Loucy (cell line): ENCODE results near the gene RHBDF2.

Experiments
- H2AFZ ChIP-seq: fragments of 200-600 bp; sonication (generic); 2 replicates; pipeline ENCODE4 v1.6.0; 2016; ENCODE audit warnings: antibody characterized with exemption, mild to moderate bottlenecking, low read length, moderate library complexity
- H3F3A ChIP-seq: fragments of 200-600 bp; 2 replicates; pipeline ENCODE4 v1.6.0; 2016; ENCODE audit warnings: antibody characterized with exemption, low read depth, mild to moderate bottlenecking
- H3K27me3 ChIP-seq: fragments of 200-600 bp; sonication (generic); 2 replicates; pipeline ENCODE4 v1.6.1; 2014; ENCODE audit warnings: low read length, mild to moderate bottlenecking; ENCODE audit not compliant: insufficient read depth, poor library complexity, severe bottlenecking
- H3K36me3 ChIP-seq: fragments of 200-600 bp; sonication (generic); 2 replicates; pipeline ENCODE4 v1.6.1; 2016; ENCODE audit warnings: low read length; ENCODE audit not compliant: insufficient read depth
- H3K4me1 ChIP-seq: fragments of 200-600 bp; sonication (generic); 2 replicates; pipeline ENCODE4 v1.5.1; 2014; ENCODE audit warnings: low read length, mild to moderate bottlenecking; ENCODE audit not compliant: insufficient read depth, poor library complexity, severe bottlenecking
- H3K4me2 ChIP-seq: fragments of 200-600 bp; sonication (generic); 2 replicates; pipeline ENCODE4 v1.6.0; 2014; ENCODE audit warnings: antibody characterized with exemption, low read length, low read depth, mild to moderate bottlenecking; ENCODE audit not compliant: poor library complexity, severe bottlenecking
- H3K4me3 ChIP-seq: fragments of 200-600 bp; sonication (generic); 2 replicates; pipeline ENCODE4 v1.5.1; 2014; ENCODE audit warnings: low read length, mild to moderate bottlenecking, mixed read lengths; ENCODE audit not compliant: poor library complexity, severe bottlenecking
- H3K79me2 ChIP-seq: fragments of 200-600 bp; sonication (generic); 2 replicates; pipeline ENCODE4 v1.6.1; 2014; ENCODE audit warnings: low read length; ENCODE audit not compliant: insufficient read depth
- H3K9ac ChIP-seq: fragments of 200-600 bp; sonication (generic); 2 replicates; pipeline ENCODE4 v1.6.0; 2014; ENCODE audit warnings: mild to moderate bottlenecking, low read depth, low read length, moderate library complexity; ENCODE audit not compliant: poor library complexity, severe bottlenecking
- H3K9me2 ChIP-seq: fragments of 200-600 bp; sonication (generic); replicated peaks from 2 replicates; pipeline ENCODE4 v1.6.1; 2016; ENCODE audit warnings: low read depth, low read length, mixed read lengths
- H3K9me3 ChIP-seq: fragments of 200-600 bp; sonication (generic); 2 replicates; pipeline ENCODE4 v1.6.1; 2014; ENCODE audit warnings: mild to moderate bottlenecking, antibody characterized with exemption, low read length, low read depth; ENCODE audit not compliant: insufficient read depth
- H4K20me1 ChIP-seq: fragments of 200-600 bp; sonication (generic); 2 replicates; pipeline ENCODE4 v1.6.0; 2014; ENCODE audit warnings: antibody characterized with exemption, low read length, mild to moderate bottlenecking; ENCODE audit not compliant: insufficient read depth, poor library complexity, severe bottlenecking
- CTCF ChIP-seq: fragments of 200-600 bp; sonication (generic); conservative IDR thresholded peaks from 2 replicates; pipeline ENCODE4 v1.5.1; 2014; ENCODE audit warnings: mild to moderate bottlenecking, antibody characterized with exemption, low read length
- EZH2phosphoT487 ChIP-seq: fragments of 200-600 bp; IDR thresholded peaks from 2 replicates; pipeline ENCODE4 v1.6.1; 2018; ENCODE audit warnings: antibody characterized with exemption, mild to moderate bottlenecking, moderate library complexity, borderline replicate concordance

Gene RHBDF2

GRCh38 chr17:76469991-76470739 lies 31.1 kb downstream of the RHBDF2 start:
- Histone ChIP-seq H2AFZ (no peak overlapping the region), H3K9ac (no peak overlapping the region), H3K36me3 (no peaks in the 10 kb centered on the region), H3K4me1 (no peaks in the 10 kb centered on the region), H3F3A (no peaks in the 10 kb centered on the region), H3K9me3 (no peaks in the 10 kb centered on the region), H3K27me3 (no peaks in the 10 kb centered on the region), H3K4me3 (no peak overlapping the region), H4K20me1 (no peaks in the 10 kb centered on the region), H3K4me2 (no peak overlapping the region), H3K9me2 (no peaks in the 10 kb centered on the region), H3K79me2 (no peaks in the 10 kb centered on the region)
- no peak for TF ChIP-seq CTCF
- no peak for TF ChIP-seq EZH2phosphoT487

GRCh38 chr17:76469076-76469990 lies 31.9 kb downstream of the RHBDF2 start:
- no peaks in the 10 kb centered on the region for H3K9me2 ChIP-seq
- TF ChIP-seq CTCF: no peak
- TF ChIP-seq EZH2phosphoT487: no peak
- no peak overlapping the region for H2AFZ ChIP-seq
- no peak overlapping the region for H3K9ac ChIP-seq
- no peak overlapping the region for H3K4me3 ChIP-seq
- no peak overlapping the region for H3K4me2 ChIP-seq
- H3F3A ChIP-seq: no peaks in the 10 kb centered on the region
- no peaks in the 10 kb centered on the region for H3K4me1 ChIP-seq
- no peaks in the 10 kb centered on the region for H4K20me1 ChIP-seq
- H3K27me3 ChIP-seq: no peaks in the 10 kb centered on the region
- H3K36me3 ChIP-seq: no peaks in the 10 kb centered on the region
- H3K9me3 ChIP-seq: no peaks in the 10 kb centered on the region
- no peaks in the 10 kb centered on the region for H3K79me2 ChIP-seq

DNA sequence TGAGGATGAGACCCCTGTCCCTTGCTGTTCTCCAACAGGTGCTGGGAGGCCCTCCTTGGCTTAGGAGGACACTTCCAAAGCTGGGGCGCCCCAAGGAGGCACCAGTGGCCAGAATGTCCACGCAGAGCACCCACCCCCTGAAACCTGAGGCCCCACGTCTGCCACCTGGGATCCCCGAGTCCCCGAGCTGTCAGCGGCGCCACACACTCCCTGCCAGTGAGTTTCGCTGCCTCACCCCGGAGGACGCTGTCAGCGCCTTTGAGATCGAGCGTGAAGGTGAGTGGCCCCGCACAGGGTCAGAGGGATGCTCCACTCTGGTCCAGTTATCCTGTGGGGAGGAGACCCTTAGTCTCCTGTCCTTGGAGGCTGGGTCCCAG lies 32.6 kb downstream of the RHBDF2 start:
- no peak overlapping the region for H3K9ac ChIP-seq
- no peaks in the 10 kb centered on the region for H3K9me2 ChIP-seq
- H3K79me2 ChIP-seq: no peaks in the 10 kb centered on the region
- H3K4me3 ChIP-seq: no peak overlapping the region
- H3K27me3 ChIP-seq: no peaks in the 10 kb centered on the region
- no peaks in the 10 kb centered on the region for H3F3A ChIP-seq
- TF ChIP-seq EZH2phosphoT487: no peak
- TF ChIP-seq CTCF: no peak
- no peaks in the 10 kb centered on the region for H3K36me3 ChIP-seq
- no peak overlapping the region for H2AFZ ChIP-seq
- no peak overlapping the region for H3K4me2 ChIP-seq
- H4K20me1 ChIP-seq: no peaks in the 10 kb centered on the region
- H3K9me3 ChIP-seq: no peaks in the 10 kb centered on the region
- H3K4me1 ChIP-seq: no peaks in the 10 kb centered on the region
